H54 (cell line): ENCODE results near the gene EME1.
A peak's percentile ranks its signal among the peaks of the same experiment; 100 is the strongest.
"Not testable (repeated sequence)": the region's sequence is repeated elsewhere in the genome, so short reads cannot be mapped to it uniquely, and the experiment has no call there.

ENCODE experiments used
- DNase-seq: peaks from one replicate; pipeline ENCODE4 v3.0.0; 2011; ENCODE audit warnings: low spot score, mixed read lengths; ENCODE audit not compliant: insufficient read length
- FAIRE-seq: peaks from 3 replicates; lab custom pipeline; 2011; peaks lifted over from hg19 to GRCh38; lab: Jason Lieb, UNC
- POLR2A ChIP-seq: IDR thresholded peaks from 2 replicates; pipeline ENCODE4 v1.6.1; 2011; ENCODE audit warnings: low read depth, mild to moderate bottlenecking, low read length

The EME1 gene

DNA sequence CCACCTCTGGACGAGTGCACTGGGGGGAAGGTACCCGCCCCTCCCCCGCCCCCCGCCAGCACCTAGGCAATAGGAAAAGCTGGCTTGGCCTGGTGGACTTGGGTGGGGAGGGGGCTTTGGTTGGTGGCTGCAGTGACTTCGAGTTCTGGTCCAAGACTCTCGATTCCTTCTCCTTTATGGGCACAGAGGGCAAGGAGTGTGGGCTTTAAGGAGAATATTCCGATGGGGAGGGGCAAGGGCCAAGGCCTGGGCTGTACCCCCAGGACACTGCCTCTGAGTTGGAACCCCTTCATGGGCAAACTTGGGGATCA, 53.4 kb downstream of the EME1 start:
- no peak for TF ChIP-seq POLR2A
- no peak for FAIRE-seq
- DNase-seq, result peak; percentile 25

DNA sequence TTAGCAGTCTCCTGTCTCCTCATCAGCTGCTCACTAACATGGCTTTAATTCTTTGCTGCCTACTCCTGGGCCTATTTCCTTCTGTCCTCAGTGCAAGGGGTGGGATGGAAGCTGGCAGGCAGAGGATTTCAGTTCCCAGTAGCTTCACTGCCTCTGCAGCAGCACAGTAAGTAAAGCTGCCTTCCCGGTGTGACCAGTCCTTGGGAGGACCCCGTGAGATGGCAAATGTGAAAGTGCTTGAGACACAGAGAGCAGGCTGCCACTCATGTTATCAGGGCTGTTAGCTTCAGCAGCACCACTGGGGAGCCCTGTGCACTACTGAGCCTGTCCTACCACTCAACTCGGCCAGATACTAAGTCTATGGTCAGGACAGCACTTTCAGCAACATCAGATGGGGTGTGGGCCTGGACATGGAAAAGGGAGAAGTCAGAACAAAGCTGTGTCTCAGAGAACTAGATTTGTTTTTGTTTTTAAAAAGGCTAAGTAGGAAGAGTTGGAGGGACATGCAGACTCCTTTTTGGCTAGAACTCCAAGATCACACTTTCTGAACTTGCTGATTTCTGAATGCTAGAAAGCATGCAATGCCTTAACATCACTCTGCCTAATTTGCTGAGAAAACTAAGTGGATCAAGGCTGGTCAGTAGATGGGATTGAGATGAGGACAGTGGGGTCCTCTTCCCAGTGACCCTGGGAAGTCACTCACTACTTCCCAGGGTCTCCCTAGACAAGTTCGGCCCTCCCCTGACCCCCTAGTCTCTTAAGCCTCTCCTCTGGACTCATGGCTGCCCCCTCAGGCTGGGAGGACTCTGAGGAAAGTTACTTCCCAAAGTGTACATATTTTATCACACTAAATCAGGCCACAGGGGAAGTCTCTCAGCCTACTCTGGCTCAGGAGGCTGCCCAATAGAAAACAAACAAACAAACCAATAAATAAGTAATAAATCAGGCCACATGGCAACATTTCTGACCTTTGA, 54.1 kb downstream of the EME1 start:
- FAIRE-seq (no peak), DNase-seq (peak; percentile 84)
- no peak for TF ChIP-seq POLR2A

DNA sequence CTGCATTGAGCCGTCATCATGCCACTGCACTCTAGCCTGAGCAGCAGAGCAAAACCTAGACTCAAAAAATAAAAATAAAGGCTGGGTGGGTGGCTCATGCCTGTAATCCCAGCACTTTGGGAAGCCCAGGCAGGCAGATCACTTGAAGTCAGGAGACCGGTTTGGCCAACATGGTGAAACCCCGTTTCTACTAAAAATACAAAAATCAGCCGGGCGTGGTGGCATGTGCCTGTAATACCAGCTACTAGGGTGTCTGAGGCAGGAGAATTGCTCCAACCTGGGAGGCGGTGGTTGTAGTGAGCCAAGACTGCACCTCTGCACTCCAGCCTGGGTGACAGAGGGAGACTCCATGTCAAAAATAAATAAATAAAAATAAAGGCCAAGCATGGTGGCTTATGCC, 55.1 kb downstream of the EME1 start:
- FAIRE-seq, DNase-seq: not testable (repeated sequence)

DNA sequence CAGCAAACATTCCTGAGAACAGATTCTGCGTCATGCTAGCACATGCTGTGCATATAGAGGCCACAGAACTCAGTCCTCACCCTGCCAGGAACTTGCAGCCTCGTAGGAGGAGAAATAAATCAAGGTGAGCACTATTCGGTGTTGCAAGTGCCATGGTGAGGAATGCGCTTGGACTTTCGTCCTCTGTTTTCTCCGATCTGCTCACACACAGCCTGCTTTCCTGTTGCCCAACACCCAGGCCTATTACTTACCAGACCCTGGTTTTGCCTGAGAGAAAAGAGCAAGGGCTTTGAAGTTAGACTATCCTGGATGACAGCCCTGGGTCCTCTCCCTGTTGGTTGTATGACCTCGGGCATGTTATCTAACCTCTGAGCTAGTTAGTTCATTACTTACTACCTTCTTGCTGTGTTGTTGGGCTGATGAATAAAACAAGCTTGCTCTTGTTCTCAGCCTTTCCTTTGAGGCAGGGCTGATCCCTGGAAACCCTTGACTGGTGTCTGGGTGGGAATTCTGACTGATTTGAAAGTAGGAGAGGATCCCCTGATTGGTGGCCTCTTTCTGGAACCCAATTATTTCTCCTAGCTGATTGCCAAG, 55.9 kb downstream of the EME1 start:
- no peak for FAIRE-seq
- DNase-seq, result no peak
- no peak for TF ChIP-seq POLR2A

DNA sequence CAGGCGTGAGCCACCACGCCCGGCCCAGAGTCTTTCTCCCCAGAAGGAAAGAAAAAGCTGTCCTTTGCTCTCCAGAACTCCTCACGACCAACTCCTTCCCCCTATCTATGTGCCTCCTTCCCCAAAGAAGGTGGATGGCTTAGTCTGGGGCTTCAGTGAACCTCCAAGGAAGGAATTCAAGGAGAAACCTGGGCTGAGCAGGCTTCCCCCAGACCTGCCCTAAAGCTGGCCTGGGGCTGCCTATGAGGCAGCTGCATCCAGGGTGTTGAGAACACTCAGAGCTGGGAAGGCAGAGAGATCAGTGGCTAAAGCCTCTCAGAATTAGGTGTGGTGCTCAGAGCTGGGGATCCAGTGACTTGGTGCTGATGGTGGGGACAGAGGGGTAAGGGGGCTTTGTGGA, 56.8 kb downstream of the EME1 start:
- no peak for DNase-seq
- FAIRE-seq, result no peak

More for the DNA sequence above, 56.8 kb downstream of the EME1 start:
- no peak for TF ChIP-seq POLR2A
